ENCODE measurements around the gene CFAP100. TPM values are rescaled to one million over a fixed set of nuclear protein-coding genes. Genes with fewer than 3 reads are reported as not detected.
A peak's percentile ranks its signal among the peaks of the same experiment; 100 is the strongest.

CFAP100 gene
- total and polyA plus RNA-seq, 12 donors = 0.17 TPM; not detected in 11

GRCh38 chr3:126352476-126353454 is 41.9 kb upstream of the CFAP100 start:
- intact Hi-C loops (cut with DNase I) = no loop called here
- H3K27ac ChIP-seq = peak overlapping the region in 1 of 5 donors; percentile 98
- no peak for TF ChIP-seq POLR2A (IDR thresholded peaks at IDR 0.05)
- TF ChIP-seq, protein P1, sequence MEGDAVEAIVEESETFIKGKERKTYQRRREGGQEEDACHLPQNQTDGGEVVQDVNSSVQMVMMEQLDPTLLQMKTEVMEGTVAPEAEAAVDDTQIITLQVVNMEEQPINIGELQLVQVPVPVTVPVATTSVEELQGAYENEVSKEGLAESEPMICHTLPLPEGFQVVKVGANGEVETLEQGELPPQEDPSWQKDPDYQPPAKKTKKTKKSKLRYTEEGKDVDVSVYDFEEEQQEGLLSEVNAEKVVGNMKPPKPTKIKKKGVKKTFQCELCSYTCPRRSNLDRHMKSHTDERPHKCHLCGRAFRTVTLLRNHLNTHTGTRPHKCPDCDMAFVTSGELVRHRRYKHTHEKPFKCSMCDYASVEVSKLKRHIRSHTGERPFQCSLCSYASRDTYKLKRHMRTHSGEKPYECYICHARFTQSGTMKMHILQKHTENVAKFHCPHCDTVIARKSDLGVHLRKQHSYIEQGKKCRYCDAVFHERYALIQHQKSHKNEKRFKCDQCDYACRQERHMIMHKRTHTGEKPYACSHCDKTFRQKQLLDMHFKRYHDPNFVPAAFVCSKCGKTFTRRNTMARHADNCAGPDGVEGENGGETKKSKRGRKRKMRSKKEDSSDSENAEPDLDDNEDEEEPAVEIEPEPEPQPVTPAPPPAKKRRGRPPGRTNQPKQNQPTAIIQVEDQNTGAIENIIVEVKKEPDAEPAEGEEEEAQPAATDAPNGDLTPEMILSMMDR (IDR thresholded peaks at IDR 0.05) = no peak
- peaks cover 0 to 13% of the 10 kb centered on the region in 2 donors for H3K36me3 ChIP-seq (replicated peaks in 1 of 2)
- DNase-seq = peak in 4 of 7 donors; percentile 9 to 50 (median 22)
- 87 to 92% (median 91%) methylated on average over 14 to 27 of the region's 27 CpGs for WGBS, 4 donors
- H3K4me3 ChIP-seq = no peak overlapping the region
- peaks cover 5 to 30% of the 10 kb centered on the region in 2 donors for H3K4me1 ChIP-seq (replicated peaks in 1 of 2)
- H3K27me3 ChIP-seq = no peaks in the 10 kb centered on the region
- H3K9me3 ChIP-seq (replicated peaks in 1 of 3) = no peaks in the 10 kb centered on the region

DNA sequence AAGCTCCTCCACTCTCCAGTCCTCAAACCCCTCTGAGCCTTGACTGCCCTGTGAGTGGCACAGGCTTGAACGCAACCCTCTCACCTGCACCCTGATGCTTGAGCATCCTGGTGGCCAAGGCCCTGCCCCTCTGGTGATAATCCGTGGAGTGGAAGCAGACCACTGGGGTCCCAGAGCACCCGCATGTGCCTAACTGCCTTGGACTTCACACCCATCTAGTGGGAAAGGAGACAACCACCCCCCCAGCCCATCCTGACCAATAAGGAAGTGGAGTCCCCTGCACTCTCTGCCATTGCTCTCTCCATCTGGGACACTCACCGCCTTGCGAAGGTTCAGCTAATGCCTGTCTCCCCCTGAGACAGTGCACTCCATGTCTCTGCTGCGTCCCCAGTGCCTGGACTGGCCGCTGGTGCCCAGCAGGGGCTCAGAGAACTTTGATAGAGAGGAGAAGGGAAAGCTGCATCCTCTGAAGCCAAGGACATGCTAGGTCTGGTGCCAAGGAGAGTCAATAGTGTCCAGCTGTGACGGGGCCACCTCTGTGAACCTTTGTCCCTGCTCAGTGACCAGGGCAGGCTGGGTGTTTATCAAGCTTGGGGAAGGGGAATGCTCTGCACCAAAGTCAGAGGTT is 40.9 kb upstream of the CFAP100 start:
- Histone ChIP-seq H3K9me3 (replicated peaks in 1 of 3) (no peaks in the 10 kb centered on the region), H3K4me1 (replicated peaks in 1 of 2) (peaks cover 5 to 31% of the 10 kb centered on the region in 2 donors), H3K4me3 (no peak overlapping the region), H3K27me3 (no peaks in the 10 kb centered on the region), H3K27ac (peak overlapping the region in 2 of 5 donors; percentile 95 to 98), H3K36me3 (replicated peaks in 1 of 2) (peaks cover 0 to 13% of the 10 kb centered on the region in 2 donors)
- 83 to 97% (median 86%) methylated on average over 4 to 8 of the region's 8 CpGs for WGBS, 4 donors
- intact Hi-C loops (cut with DNase I) = no loop called here
- no peak for TF ChIP-seq POLR2A (IDR thresholded peaks at IDR 0.05)
- TF ChIP-seq, protein P1 (IDR thresholded peaks at IDR 0.05) = no peak
- peak in 1 of 7 donors; percentile 28 for DNase-seq

- Histone ChIP-seq H3K27ac (peak overlapping the region in 2 of 5 donors; percentile 95 to 98), H3K4me3 (no peak overlapping the region), H3K9me3 (replicated peaks in 1 of 3) (no peaks in the 10 kb centered on the region), H3K36me3 (replicated peaks in 1 of 2) (peaks cover 0 to 13% of the 10 kb centered on the region in 2 donors), H3K4me1 (replicated peaks in 1 of 2) (peaks cover 5 to 31% of the 10 kb centered on the region in 2 donors), H3K27me3 (no peaks in the 10 kb centered on the region)
- no peak for TF ChIP-seq POLR2A (IDR thresholded peaks at IDR 0.05)
- TF ChIP-seq, protein P1 (IDR thresholded peaks at IDR 0.05) = no peak
- 69 to 93% (median 88%) methylated on average over 1 to 7 of the region's 7 CpGs for WGBS, 4 donors
- intact Hi-C loops (cut with DNase I) = no loop called here
- peak in 1 of 7 donors; percentile 9 for DNase-seq
These were observed 39.9 kb upstream of the CFAP100 start for GRCh38 chr3:126354776-126355175.

DNA sequence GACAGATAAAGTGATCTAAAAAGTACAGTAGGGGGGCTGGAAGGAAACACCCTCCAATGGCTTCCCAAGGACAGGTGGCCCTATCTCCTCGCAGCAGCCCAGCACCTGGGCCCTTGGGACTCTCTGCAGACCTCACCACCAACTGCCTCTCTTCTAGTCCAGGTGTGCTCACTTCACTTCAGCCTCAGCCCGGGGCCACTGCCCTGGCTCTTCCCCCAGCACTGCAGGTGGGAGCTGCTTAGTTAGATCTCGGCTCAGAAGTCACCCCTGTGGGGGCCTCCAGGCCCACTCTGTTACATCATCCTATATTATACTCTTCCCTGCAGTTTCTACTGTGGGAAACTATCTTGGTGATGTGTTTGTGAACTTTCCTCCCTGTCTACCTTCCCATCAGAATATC is 39.5 kb upstream of the CFAP100 start:
- peak overlapping the region; percentile 58 to 98 (median 90) for H3K27ac ChIP-seq
- H3K4me3 ChIP-seq = peak overlapping the region in 1 of 4 donors; percentile 91
- 40 to 51% (median 45%) methylated on average over 3 of the region's 3 CpGs for WGBS, 4 donors
- peaks cover 5 to 31% of the 10 kb centered on the region in 2 donors for H3K4me1 ChIP-seq (replicated peaks in 1 of 2)
- no peak for TF ChIP-seq POLR2A (IDR thresholded peaks at IDR 0.05)
- TF ChIP-seq, protein P1 (IDR thresholded peaks at IDR 0.05) = no peak
- H3K9me3 ChIP-seq (replicated peaks in 1 of 3) = no peaks in the 10 kb centered on the region
- no peaks in the 10 kb centered on the region for H3K27me3 ChIP-seq
- intact Hi-C loops (cut with DNase I) = no loop called here
- H3K36me3 ChIP-seq (replicated peaks in 1 of 2) = peaks cover 0 to 13% of the 10 kb centered on the region in 2 donors
- peak in 2 of 7 donors; percentile 10 to 18 for DNase-seq

Measured in adrenal gland (tissue), 12 donors.